T-helper 17 cell (primary cell): Measurements from ENCODE around the gene CACNA1C. TPM values are rescaled to one million over a fixed set of nuclear protein-coding genes. Genes with fewer than 3 reads are reported as not detected.
"Not testable (repeated sequence)": the region's sequence is repeated elsewhere in the genome, so short reads cannot be mapped to it uniquely, and the experiment has no call there.

Experiments
- ATAC-seq: fragments of 150-1000 bp; cut with Tn5 transposase; 2 replicates; pipeline ENCODE4 v1.10.0; 2021; ENCODE audit warnings: mild to moderate bottlenecking, moderate library complexity
- DNase-seq, 3 donors: peaks; one replicate each; pipeline versions ENCODE4 v3.0.0 to v3.0.0-alpha.2; 2020 to 2021
- H3K9me3 ChIP-seq: one replicate; pipeline ENCODE4 v1.7.0; 2013; ENCODE audit warnings: low read length, mild to moderate bottlenecking; ENCODE audit not compliant: control insufficient read depth, poor library complexity, severe bottlenecking
- H3K27ac Mint-ChIP-seq: one replicate; pipeline ENCODE4 v1.8.0; 2022; ENCODE audit warnings: mild to moderate bottlenecking, moderate library complexity, mixed read lengths
- H3K27me3 Mint-ChIP-seq: one replicate; pipeline ENCODE4 v1.8.0; 2022; ENCODE audit warnings: mixed read lengths
- H3K36me3 Mint-ChIP-seq: one replicate; pipeline ENCODE4 v1.8.0; 2022; ENCODE audit warnings: low read depth, mixed read lengths
- H3K4me1 Mint-ChIP-seq: one replicate; pipeline ENCODE4 v1.8.0; 2022; ENCODE audit warnings: mild to moderate bottlenecking, mixed read lengths
- H3K4me3 Mint-ChIP-seq: one replicate; pipeline ENCODE4 v1.8.0; 2022; ENCODE audit warnings: mild to moderate bottlenecking, moderate library complexity, mixed read lengths
- total RNA-seq, 4 donors: library from RNA in 2 of 4; stranded (reverse) in 2 of 4; gene quantifications; one replicate each; pipeline ENCODE4 v1.2.3 and lab custom pipeline; 2022 to 2026

Gene CACNA1C
- total RNA-seq, 2 donors from 2014 or later: 0.02 to 0.18 TPM

DNA sequence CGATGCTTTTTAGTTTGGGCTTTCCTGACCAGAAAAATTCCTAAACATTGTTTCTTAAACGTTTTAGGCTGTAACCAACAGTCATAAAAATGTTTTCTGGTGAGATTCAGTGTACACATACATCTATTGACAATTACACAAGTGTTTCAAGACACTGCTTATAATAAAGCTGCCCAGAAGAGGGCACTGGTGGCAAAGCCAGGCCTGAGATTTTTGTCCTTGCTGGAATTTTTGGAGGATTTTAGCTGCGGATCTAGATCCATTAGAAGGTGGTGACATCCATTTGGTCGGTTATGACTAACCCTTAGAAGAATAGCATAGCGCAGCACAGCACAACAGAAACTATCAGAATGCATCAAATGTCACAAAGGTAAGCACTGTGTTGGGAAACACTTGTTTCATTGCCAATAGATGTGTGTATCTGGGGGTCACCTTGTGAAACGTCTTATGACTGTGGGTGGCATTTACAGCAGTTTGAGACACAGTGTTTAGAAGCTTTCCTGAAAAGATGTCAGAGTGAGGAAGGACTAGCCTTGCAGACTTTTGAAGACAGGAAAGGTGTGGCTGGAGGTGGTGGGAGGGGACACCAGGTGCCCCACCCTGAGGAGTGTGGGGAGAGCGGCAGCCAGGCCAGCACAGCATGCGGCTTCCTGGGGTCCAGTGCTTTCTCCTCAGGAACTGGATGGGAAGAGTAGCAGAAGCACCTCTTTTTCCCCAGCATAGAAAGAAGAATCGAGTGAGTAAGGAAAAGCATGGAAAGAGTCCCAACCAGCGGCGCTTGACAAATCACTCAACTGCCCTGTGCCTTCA lies 687.2 kb downstream of the CACNA1C start:
- no peak for ATAC-seq
- Mint-ChIP-seq H3K4me1 (peaks cover 3% of the 10 kb centered on the region), H3K36me3 (peaks cover 2% of the 10 kb centered on the region), H3K27ac (no peak overlapping the region), H3K4me3 (no peak overlapping the region), H3K27me3 (peaks cover 50% of the 10 kb centered on the region)
- H3K9me3 ChIP-seq: no peaks in the 10 kb centered on the region
- no peak for DNase-seq

DNA sequence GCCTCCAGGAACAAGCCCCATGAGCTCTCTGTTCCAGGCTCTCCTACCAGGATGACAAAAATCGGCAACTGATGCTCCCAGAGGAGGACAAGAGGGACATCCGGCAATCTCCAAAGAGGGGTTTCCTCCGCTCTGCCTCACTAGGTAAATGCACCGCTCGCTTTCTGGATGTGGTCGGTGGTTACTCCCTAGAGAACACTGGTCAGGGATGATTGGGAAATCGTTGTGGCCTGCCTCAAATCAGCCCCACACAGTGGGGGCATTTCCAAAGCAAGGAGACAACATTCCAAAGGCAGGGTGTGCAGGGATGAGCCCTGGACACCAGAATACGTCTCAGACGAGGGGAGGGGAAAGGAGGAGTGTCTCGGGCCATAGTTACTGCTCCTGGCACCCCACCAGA lies 689.2 kb downstream of the CACNA1C start:
- H3K36me3 Mint-ChIP-seq, DNase-seq, H3K4me1 Mint-ChIP-seq, H3K27ac Mint-ChIP-seq, H3K9me3 ChIP-seq, H3K4me3 Mint-ChIP-seq, ATAC-seq: not testable (repeated sequence)
- peaks cover 33% of the 10 kb centered on the region for H3K27me3 Mint-ChIP-seq

DNA sequence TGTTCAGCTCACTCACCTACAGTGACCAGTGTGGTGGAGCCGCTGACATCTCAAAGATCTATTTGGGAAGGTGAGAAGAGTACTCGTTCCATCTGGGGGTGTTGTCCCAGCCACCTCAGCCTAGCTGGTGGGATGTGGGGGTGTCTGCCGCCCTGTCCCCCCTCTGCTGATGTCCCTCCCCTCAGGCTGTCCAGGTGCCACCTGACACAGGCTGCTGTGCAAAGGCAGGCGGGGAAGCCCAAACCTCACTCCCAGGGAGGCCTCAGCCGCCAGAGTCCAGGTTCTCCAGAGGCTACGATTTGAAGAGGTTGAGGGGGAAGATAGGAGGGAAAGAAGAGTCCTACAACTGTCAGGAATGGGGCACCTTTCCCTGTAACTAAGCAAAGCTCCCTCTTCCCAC lies 690.7 kb downstream of the CACNA1C start:
- no peak overlapping the region for H3K27ac Mint-ChIP-seq
- no peak overlapping the region for H3K4me3 Mint-ChIP-seq

DNA sequence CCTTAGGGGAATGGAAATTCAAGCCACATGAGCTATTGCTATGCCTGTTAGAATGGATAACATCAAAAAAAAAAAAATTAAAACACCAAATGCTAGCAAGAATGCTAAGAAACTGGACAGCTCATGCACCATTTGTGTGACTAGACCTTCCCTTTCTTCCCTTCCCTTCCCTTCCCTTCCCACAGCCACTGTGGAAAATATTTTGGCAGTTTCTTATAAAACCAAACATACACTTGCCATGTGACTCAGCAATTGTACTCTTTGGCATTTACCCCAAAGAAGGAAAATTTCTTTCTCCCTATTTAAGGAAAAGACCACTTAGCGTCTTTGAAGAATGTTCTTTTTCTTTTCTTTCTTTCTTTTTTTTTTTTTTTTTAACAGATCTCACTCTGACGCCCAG lies 692.9 kb downstream of the CACNA1C start:
- no peaks in the 10 kb centered on the region for H3K9me3 ChIP-seq
- Mint-ChIP-seq H3K36me3 (no peaks in the 10 kb centered on the region), H3K4me3 (no peak overlapping the region), H3K27me3 (peaks cover 26% of the 10 kb centered on the region), H3K27ac (no peak overlapping the region), H3K4me1 (no peaks in the 10 kb centered on the region)
- ATAC-seq (no peak), DNase-seq (no peak)

More for the DNA sequence above, 690.7 kb downstream of the CACNA1C start:
- ATAC-seq (no peak), DNase-seq (no peak)
- H3K9me3 ChIP-seq: no peaks in the 10 kb centered on the region
- Mint-ChIP-seq H3K27me3 (peaks cover 34% of the 10 kb centered on the region), H3K4me1 (peaks cover 3% of the 10 kb centered on the region), H3K36me3 (peaks cover 2% of the 10 kb centered on the region)

Other genes starting within 250 kb of the CACNA1C start
- not detected for gene LRTM2, start 232.4 kb upstream of the CACNA1C start, total RNA-seq
- gene CACNA2D4, start 134.3 kb upstream of the CACNA1C start, total RNA-seq: 10 to 100 TPM; 18.1 to 25.2 TPM
- 10 to 100 TPM in 1 of 2 donors, 1 to 10 TPM in 1; 9.7 to 10.5 TPM for gene DCP1B, start 48.5 kb upstream of the CACNA1C start, total RNA-seq